SK-N-SH treated with all-trans-retinoic acid at 6 μM for 48 hours (cell line): Measurements from ENCODE around the gene S100A2.

ENCODE experiments used
- BACH2 ChIP-seq: fragments of 250-450 bp; sonication (Bioruptor Pico); IDR thresholded peaks from 2 replicates; pipeline ENCODE4 v1.9.0; 2021; ENCODE audit warnings: mild to moderate bottlenecking, borderline replicate concordance
- PATZ1 ChIP-seq: fragments of 250-450 bp; sonication (Bioruptor Pico); IDR thresholded peaks from 2 replicates; pipeline ENCODE4 v1.8.0; 2020; ENCODE audit warnings: mild to moderate bottlenecking, moderate library complexity, borderline replicate concordance
- POU6F1 ChIP-seq: fragments of 250-450 bp; sonication (Bioruptor Pico); IDR thresholded peaks from 2 replicates; pipeline ENCODE4 v1.8.0; 2021; ENCODE audit warnings: low read depth, mild to moderate bottlenecking, moderate library complexity, borderline replicate concordance
- PPARA ChIP-seq: fragments of 250-450 bp; sonication (Bioruptor Pico); IDR thresholded peaks from 2 replicates; pipeline ENCODE4 v1.5.0; 2020; ENCODE audit warnings: mild to moderate bottlenecking, borderline replicate concordance
- RARB ChIP-seq: fragments of 250-450 bp; sonication (Bioruptor Pico); IDR thresholded peaks from 2 replicates; pipeline ENCODE4 v1.8.0; 2021; ENCODE audit warnings: mild to moderate bottlenecking, moderate library complexity
- SNAI2 ChIP-seq: fragments of 250-450 bp; sonication (Bioruptor Pico); IDR thresholded peaks from 2 replicates; pipeline ENCODE4 v1.5.0; 2020; ENCODE audit warnings: mild to moderate bottlenecking, moderate library complexity
- TOX ChIP-seq: fragments of 250-450 bp; sonication (Bioruptor Pico); IDR thresholded peaks from 2 replicates; pipeline ENCODE4 v1.8.0; 2021; ENCODE audit warnings: mild to moderate bottlenecking, moderate library complexity, borderline replicate concordance
- ZC3H10 ChIP-seq: fragments of 250-450 bp; sonication (Bioruptor Pico); IDR thresholded peaks from 2 replicates; pipeline ENCODE4 v1.5.1; 2021; ENCODE audit warnings: mild to moderate bottlenecking, moderate library complexity
- ZFP3 ChIP-seq: fragments of 250-450 bp; sonication (Bioruptor Pico); IDR thresholded peaks from 2 replicates; pipeline ENCODE4 v1.5.0; 2020; ENCODE audit warnings: mild to moderate bottlenecking, moderate library complexity
- ZFP30 ChIP-seq: fragments of 450-650 bp; formaldehyde crosslinking; IDR thresholded peaks from 2 replicates; pipeline ENCODE4 v1.5.0; 2022; ENCODE audit warnings: mild to moderate bottlenecking, moderate library complexity

GRCh38 chr1:153606194-153606593 lies 40.5 kb upstream of the S100A2 start:
- TF ChIP-seq POU6F1 (CRISPR knock-in tag) (no peak), ZC3H10 (CRISPR knock-in tag) (no peak), ZFP30 (CRISPR knock-in tag) (no peak), PATZ1 (CRISPR knock-in tag) (no peak), RARB (CRISPR knock-in tag) (no peak), ZFP3 (CRISPR knock-in tag) (no peak), TOX (no peak), PPARA (CRISPR knock-in tag) (no peak), BACH2 (CRISPR knock-in tag) (no peak), SNAI2 (CRISPR knock-in tag) (no peak)
